ENCODE data around the gene RNF126. TPM values are rescaled to one million over a fixed set of nuclear protein-coding genes. Genes with fewer than 3 reads are reported as not detected.
A peak's percentile ranks its signal among the peaks of the same experiment; 100 is the strongest.
"Not testable (repeated sequence)": the region's sequence is repeated elsewhere in the genome, so short reads cannot be mapped to it uniquely, and the experiment has no call there.

The RNF126 gene
- total RNA-seq, 2 donors from 2014 or later, result 54.6 to 74.7 TPM

DNA sequence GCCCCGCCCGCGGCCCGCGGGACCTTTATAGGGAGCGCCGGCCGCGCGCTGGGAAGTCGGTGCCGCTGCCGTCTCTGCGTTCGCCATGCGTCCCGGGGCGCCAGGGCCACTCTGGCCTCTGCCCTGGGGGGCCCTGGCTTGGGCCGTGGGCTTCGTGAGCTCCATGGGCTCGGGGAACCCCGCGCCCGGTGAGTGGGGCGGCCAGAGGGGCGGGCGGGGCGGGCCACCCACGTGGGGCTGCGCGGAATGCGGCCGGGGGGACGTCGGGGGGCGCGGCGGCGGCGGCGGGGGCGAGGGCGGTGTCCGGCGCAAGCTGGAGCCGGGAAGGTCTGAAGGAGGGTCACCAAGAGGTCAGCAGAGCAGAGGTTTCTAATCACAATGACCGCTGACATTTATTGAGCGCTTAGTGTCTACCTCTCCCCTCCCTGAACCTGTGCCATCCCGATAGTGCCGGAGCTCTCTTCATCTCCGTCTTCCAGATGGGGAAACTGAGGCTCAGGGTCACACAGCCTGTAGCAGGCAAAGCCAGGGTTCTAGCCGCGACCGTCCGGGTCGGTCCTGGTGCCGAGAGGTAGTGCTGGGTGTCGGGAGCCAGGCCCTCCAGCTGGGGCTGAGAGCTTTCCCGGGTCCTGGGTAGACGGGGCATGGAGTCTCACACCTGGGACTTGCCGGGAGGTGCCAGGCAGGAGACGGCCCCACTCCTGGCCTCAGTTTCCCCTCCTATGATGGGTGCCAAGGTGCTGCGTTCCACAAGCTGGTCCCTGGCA, 13.5 kb upstream of the RNF126 start, which contains the start of gene FSTL3:
FSTL3 (plus strand) TSS at position 54 of the 767 bp plus-strand sequence; CDS start at position 86, 32 bp downstream.
- DNase-seq, result no peak
- H3K9me3 ChIP-seq, result no peaks in the 10 kb centered on the region
- peak within 1 kb of the TSS; percentile 62 for H3K27ac ChIP-seq
- TF ChIP-seq CTCF (IDR thresholded peaks at IDR 0.05), result no peak
- no peaks in the 10 kb centered on the region for H3K36me3 ChIP-seq
- intact Hi-C loops (cut with DNase I), result no loop called here
- peak within 1 kb of the TSS; percentile 36 for H3K4me3 ChIP-seq
- H3K27me3 ChIP-seq, result peaks cover 19% of the 10 kb centered on the region
- peak within 1 kb of the TSS; percentile 12 to 70 for H3K9ac ChIP-seq (ENCODE audit: low read depth in 2 of 2, low read length in 2 of 2)
- H3K4me1 ChIP-seq, result no peaks in the 10 kb centered on the region

DNA sequence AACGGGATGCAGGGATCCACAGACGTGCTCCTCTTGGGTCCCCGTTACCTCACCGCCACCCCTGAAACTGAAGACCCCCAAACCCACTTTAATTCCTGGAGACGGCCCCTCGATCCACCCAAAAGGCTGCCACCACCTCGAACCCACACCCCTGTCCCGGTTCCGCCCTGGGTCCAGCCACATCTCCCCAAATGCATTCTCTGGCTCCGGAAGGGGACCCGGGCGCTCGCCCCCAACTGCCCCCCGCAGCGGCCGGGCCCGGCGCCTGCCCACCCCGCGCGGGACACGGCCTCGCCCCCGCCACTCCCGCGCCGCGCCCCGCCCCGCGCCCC, 13.0 kb upstream of the RNF126 start:
- Histone ChIP-seq H3K27ac (no peak overlapping the region), H3K4me3 (no peak overlapping the region), H3K9me3 (no peaks in the 10 kb centered on the region), H3K27me3 (peaks cover 19% of the 10 kb centered on the region), H3K9ac (ENCODE audit: low read depth in 2 of 2, low read length in 2 of 2) (peak overlapping the region in 1 of 2 donors; percentile 12), H3K4me1 (no peaks in the 10 kb centered on the region), H3K36me3 (no peaks in the 10 kb centered on the region)
- intact Hi-C loops (cut with DNase I), result no loop called here
- no peak for DNase-seq
- no peak for TF ChIP-seq CTCF (IDR thresholded peaks at IDR 0.05)

DNA sequence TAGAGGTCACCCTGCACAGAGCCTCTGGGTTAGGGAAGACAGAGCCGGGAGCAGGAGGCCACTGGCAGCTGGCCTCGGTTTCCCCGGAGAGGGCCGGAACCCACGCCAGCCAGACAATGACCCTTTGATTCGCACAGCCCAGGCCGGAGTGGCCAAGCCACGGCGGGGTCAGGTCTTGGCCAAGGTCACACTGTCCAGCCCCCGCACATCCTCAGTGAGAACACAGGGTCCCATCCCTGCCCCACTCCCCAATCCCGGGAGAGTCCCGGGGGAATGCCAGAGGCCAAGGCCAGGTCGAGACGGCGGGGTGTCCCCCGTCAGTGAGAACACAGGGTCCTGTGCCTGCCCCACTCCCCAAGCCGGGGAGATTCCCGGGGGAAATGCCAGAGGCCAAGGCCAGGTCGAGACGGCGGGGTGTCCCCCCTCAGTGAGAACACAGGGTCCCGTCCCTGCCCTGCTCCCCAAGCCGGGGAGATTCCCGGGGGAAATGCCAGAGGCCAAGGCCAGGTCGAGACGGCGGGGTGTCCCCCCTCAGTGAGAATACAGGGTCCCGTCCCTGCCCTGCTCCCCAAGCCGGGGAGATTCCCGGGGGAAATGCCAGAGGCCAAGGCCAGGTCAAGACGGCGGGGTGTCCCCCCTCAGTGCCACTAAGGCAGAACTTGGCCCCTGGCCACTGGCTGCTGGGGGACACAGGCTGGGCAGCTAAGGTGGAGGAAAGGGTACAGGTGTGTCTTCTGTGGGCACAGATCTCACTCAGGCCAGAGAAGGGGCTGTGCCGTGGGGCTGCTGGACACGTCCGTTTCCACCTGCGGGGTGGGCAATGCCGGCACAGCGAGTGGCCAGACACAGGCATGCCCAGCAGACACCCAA, 11.5 kb upstream of the RNF126 start:
- Histone ChIP-seq H3K27me3 (peaks cover 19% of the 10 kb centered on the region), H3K27ac (no peak overlapping the region), H3K9ac (ENCODE audit: low read depth in 2 of 2, low read length in 2 of 2) (no peak overlapping the region), H3K4me1 (no peaks in the 10 kb centered on the region), H3K36me3 (no peaks in the 10 kb centered on the region), H3K4me3 (no peak overlapping the region), H3K9me3 (no peaks in the 10 kb centered on the region)
- DNase-seq, result no peak
- TF ChIP-seq CTCF (IDR thresholded peaks at IDR 0.05), result no peak
- intact Hi-C loops (cut with DNase I), result no loop called here

- no peaks in the 10 kb centered on the region for H3K4me1 ChIP-seq
- no peak overlapping the region for H3K9ac ChIP-seq (ENCODE audit: low read depth in 2 of 2, low read length in 2 of 2)
- H3K4me3 ChIP-seq, result no peak overlapping the region
- no peaks in the 10 kb centered on the region for H3K9me3 ChIP-seq
- peaks cover 7% of the 10 kb centered on the region for H3K27me3 ChIP-seq
- no peak overlapping the region for H3K27ac ChIP-seq
- TF ChIP-seq CTCF (IDR thresholded peaks at IDR 0.05), result no peak
- intact Hi-C loops (cut with DNase I), result no loop called here
- DNase-seq, result no peak
- H3K36me3 ChIP-seq, result no peaks in the 10 kb centered on the region
Measured at GRCh38 chr19:670609-671075, 7.6 kb upstream of the RNF126 start.

DNA sequence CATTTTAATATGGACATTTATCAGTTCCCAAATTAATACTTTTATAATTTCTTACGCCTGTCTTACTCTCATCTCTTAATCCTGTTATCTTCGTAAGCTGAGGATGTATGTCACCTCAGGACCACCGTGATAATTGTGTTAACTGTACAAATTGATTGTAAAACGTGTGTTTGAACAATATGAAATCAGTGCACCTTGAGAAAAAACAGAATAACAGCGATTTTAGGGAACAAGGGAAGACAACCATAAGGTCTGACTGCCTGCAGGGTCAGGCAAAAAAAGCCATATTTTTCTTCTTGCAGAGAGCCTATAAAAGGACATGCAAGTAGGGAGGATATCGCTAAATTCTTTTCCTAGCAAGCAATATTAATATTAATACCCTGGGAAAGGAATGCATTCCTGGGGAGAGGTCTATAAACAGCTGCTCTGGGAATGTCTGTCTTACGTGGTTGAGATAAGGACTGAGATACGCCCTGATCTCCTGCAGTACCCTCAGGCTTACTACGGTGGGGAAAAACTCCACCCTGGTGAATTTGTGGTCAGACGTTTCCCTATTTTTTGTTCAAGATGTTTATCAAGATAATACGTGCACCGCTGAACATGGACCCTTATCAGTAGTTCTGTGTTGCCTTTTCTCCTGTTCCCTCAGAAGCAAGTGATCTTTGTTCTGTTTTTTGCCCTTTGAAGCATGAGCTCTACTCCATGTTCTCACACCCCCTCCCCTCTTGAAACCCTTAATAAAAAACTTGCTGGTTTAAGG, 5.8 kb upstream of the RNF126 start:
- H3K27ac ChIP-seq; H3K4me1 ChIP-seq; H3K9ac ChIP-seq (ENCODE audit: low read depth in 2 of 2, low read length in 2 of 2); H3K9me3 ChIP-seq; DNase-seq; H3K36me3 ChIP-seq; H3K4me3 ChIP-seq; H3K27me3 ChIP-seq: not testable (repeated sequence)
- intact Hi-C loops (cut with DNase I), result loop anchor here (10.0 kb wide), 1 partner anchor 84 kb away; the partner anchor contains the start of gene HCN2

- not testable (repeated sequence) for H3K36me3 ChIP-seq; H3K9me3 ChIP-seq; DNase-seq; H3K27me3 ChIP-seq; H3K4me1 ChIP-seq; H3K27ac ChIP-seq; H3K9ac ChIP-seq (ENCODE audit: low read depth in 2 of 2, low read length in 2 of 2); H3K4me3 ChIP-seq
- intact Hi-C loops (cut with DNase I), result loop anchor here (10.0 kb wide), 1 partner anchor 82 kb away; the partner anchor contains the start of gene HCN2
Measured at GRCh38 chr19:666985-667573, 4.1 kb upstream of the RNF126 start.
